ENCODE measurements around the gene SCRT2.

SCRT2 gene

GRCh38 chr20:623021-623420 is 52.6 kb downstream of the SCRT2 start:
- no peak for DNase-seq

GRCh38 chr20:622161-622560 is 53.4 kb downstream of the SCRT2 start:
- no peak for DNase-seq

GRCh38 chr20:621125-621756 is 54.4 kb downstream of the SCRT2 start:
- no peak for DNase-seq

- DNase-seq: no peak
These were observed 55.4 kb downstream of the SCRT2 start for GRCh38 chr20:620246-620645.

GRCh38 chr20:618980-619379 is 56.6 kb downstream of the SCRT2 start:
- DNase-seq: no peak

GRCh38 chr20:617934-618690 is 57.5 kb downstream of the SCRT2 start:
- no peak for DNase-seq

GRCh38 chr20:615514-615913 is 60.1 kb downstream of the SCRT2 start:
- no peak for DNase-seq

- no peak for DNase-seq
These were observed 63.8 kb downstream of the SCRT2 start for GRCh38 chr20:611843-612185.
